GM12891 (cell line): Measurements from ENCODE around the gene ZBTB21.

Source experiments
- PAX5 ChIP-seq: IDR thresholded peaks from 2 replicates; pipeline ENCODE4 v1.6.1; 2011; ENCODE audit warnings: low read length, moderate library complexity, mild to moderate bottlenecking; ENCODE audit not compliant: insufficient read depth, severe bottlenecking
- POLR2A ChIP-seq: IDR thresholded peaks from 2 replicates; pipeline ENCODE4 v1.6.1; 2011; ENCODE audit warnings: low read depth, low read length, control low read depth
- POLR2AphosphoS5 ChIP-seq: IDR thresholded peaks from 2 replicates; pipeline ENCODE4 v1.6.1; 2011; ENCODE audit warnings: low read depth, low read length, control low read depth
- TAF1 ChIP-seq: IDR thresholded peaks from 2 replicates; pipeline ENCODE4 v1.6.1; 2011; ENCODE audit warnings: low read depth, low read length, control low read depth

- TF ChIP-seq POLR2A: no peak
- no peak for TF ChIP-seq TAF1
- no peak for TF ChIP-seq POLR2AphosphoS5
- no peak for TF ChIP-seq PAX5
Observed at GRCh38 chr21:42059141-42059540, 49.0 kb upstream of the ZBTB21 start.
